K562 (cell line): ENCODE results near the gene SPTLC1. TPM values are rescaled to one million over a fixed set of nuclear protein-coding genes. Genes with fewer than 3 reads are reported as not detected.

Source experiments
- ATAC-seq: fragments of 200-7000 bp; cut with Tn5 transposase; 3 replicates; pipeline ENCODE4 v1.9.1; 2020; ENCODE audit warnings: moderate library complexity
- BruUV-seq: library from RNA; stranded (reverse); fragments of 400-500 nt; replicated peaks from 2 replicates; lab custom pipeline; 2021; lab: Mats Ljungman, UMichigan
- CTCF ChIA-PET: fragments of 300-600 bp; formaldehyde crosslinking; extraction: SDS; loops from one replicate; lab custom pipeline; 2021; ENCODE audit warnings: low intra/inter-chr PET ratio; lab: Yijun Ruan, JAX
- POLR2A ChIA-PET: fragments of 300-600, 350-650 bp; sonication (Branson Sonifier 250); formaldehyde crosslinking; extraction: SDS; loops from one replicate; lab custom pipeline; 2021; ENCODE audit warnings: antibody characterized with exemption, inconsistent platforms; lab: Yijun Ruan, JAX
- DNase-seq, 4 experiments: peaks; one replicate each; pipeline versions ENCODE4 v3.0.0 to v3.0.0-alpha.2; 2011 to 2018; ENCODE audit warnings: low spot score in 3 of 4, mixed read lengths in 3 of 4; ENCODE audit errors: extremely low read depth in 1 of 4
- FAIRE-seq: peaks from 2 replicates; lab custom pipeline; 2011; peaks lifted over from hg19 to GRCh38; lab: Jason Lieb, UNC
- H2AFZ ChIP-seq: 2 replicates; pipeline ENCODE4 v1.6.0; 2011; ENCODE audit warnings: low read depth, low read length, control low read depth, inconsistent platforms
- H3K27ac ChIP-seq: fragments of 200-600 bp; 3 replicates; pipeline ENCODE4 v1.8.0; 2011; ENCODE audit warnings: low read depth, mild to moderate bottlenecking, control low read depth, inconsistent platforms, low read length, moderate library complexity, mixed read lengths; ENCODE audit errors: extremely low read depth
- H3K27me3 ChIP-seq, 2 experiments: fragments of 300-600 bp in 1 of 2; 2 replicates in 1 of 2; 3 replicates in 1 of 2; pipeline versions ENCODE4 v1.6.0 to v1.8.0; 2011; ENCODE audit warnings: inconsistent platforms in 2 of 2, low read length in 2 of 2, mild to moderate bottlenecking in 1 of 2, mixed read lengths in 1 of 2, moderate library complexity in 1 of 2; ENCODE audit not compliant: control insufficient read depth in 2 of 2, insufficient read depth in 2 of 2
- H3K36me3 ChIP-seq: fragments of 300-600 bp; 3 replicates; pipeline ENCODE4 v1.8.0; 2011; ENCODE audit warnings: mild to moderate bottlenecking, low read length, inconsistent platforms; ENCODE audit not compliant: control insufficient read depth, insufficient read depth
- H3K4me1 ChIP-seq, 2 experiments: fragments of 200-600 bp in 1 of 2; replicated peaks in 1 of 2; 2 replicates in 1 of 2; 3 replicates in 1 of 2; pipeline versions ENCODE4 v1.5.1 to v1.8.0; 2011; ENCODE audit warnings: inconsistent platforms in 2 of 2, low read length in 2 of 2, mild to moderate bottlenecking in 1 of 2, mixed read lengths in 1 of 2, moderate library complexity in 1 of 2; ENCODE audit not compliant: control insufficient read depth in 2 of 2, insufficient read depth in 2 of 2
- H3K4me2 ChIP-seq: 2 replicates; pipeline ENCODE4 v1.6.1; 2011; ENCODE audit warnings: low read length, control low read depth, inconsistent platforms, mixed read lengths; ENCODE audit not compliant: insufficient read depth
- H3K4me3 ChIP-seq: fragments of 200-600 bp; sonication (generic), shearing (Covaris generic); 2 replicates; pipeline ENCODE4 v1.5.1; 2016; ENCODE audit warnings: control low read depth, inconsistent platforms
- H3K79me2 ChIP-seq: fragments of 200-600 bp; 3 replicates; pipeline ENCODE4 v1.8.0; 2011; ENCODE audit warnings: low read length, inconsistent platforms; ENCODE audit not compliant: control insufficient read depth, insufficient read depth
- H3K9ac ChIP-seq, 2 experiments: 2 replicates each; pipeline versions ENCODE4 v1.6.0 to v1.6.1; 2011; ENCODE audit warnings: low read depth in 2 of 2, low read length in 2 of 2, control low read depth in 1 of 2, inconsistent platforms in 1 of 2, mild to moderate bottlenecking in 1 of 2, mixed read lengths in 1 of 2; ENCODE audit not compliant: insufficient read depth in 1 of 2
- H3K9me1 ChIP-seq: one replicate; pipeline ENCODE4 v1.6.0; 2011; ENCODE audit warnings: inconsistent platforms, mild to moderate bottlenecking, low read length, moderate library complexity; ENCODE audit not compliant: control insufficient read depth, insufficient read depth
- H3K9me3 ChIP-seq: replicated peaks from 2 replicates; pipeline ENCODE4 v1.5.1; 2011; ENCODE audit warnings: low read depth, low read length, inconsistent platforms; ENCODE audit not compliant: control insufficient read depth, insufficient read depth
- H4K20me1 ChIP-seq: replicated peaks from 2 replicates; pipeline ENCODE4 v1.6.1; 2011; ENCODE audit warnings: low read length, inconsistent platforms, mixed read lengths; ENCODE audit not compliant: control insufficient read depth, insufficient read depth
- DACH1 ChIP-seq: fragments of 450-650 bp; IDR thresholded peaks from 2 replicates; pipeline ENCODE4 v1.6.1; 2018; ENCODE audit not compliant: partially characterized antibody
- EP400 ChIP-seq: fragments of 450-650 bp; IDR thresholded peaks from 2 replicates; pipeline ENCODE4 v1.6.1; 2017; ENCODE audit warnings: antibody characterized with exemption, mild to moderate bottlenecking, moderate library complexity
- HMBOX1 ChIP-seq: sonication (generic); IDR thresholded peaks from 2 replicates; pipeline ENCODE4 v1.6.1; 2016
- HOMEZ ChIP-seq: fragments of 250-450 bp; sonication (Bioruptor Pico); IDR thresholded peaks from 2 replicates; pipeline ENCODE4 v1.4.0; 2020; ENCODE audit warnings: mild to moderate bottlenecking, moderate library complexity
- MCM5 ChIP-seq: fragments of 450-650 bp; IDR thresholded peaks from 2 replicates; pipeline ENCODE4 v1.6.1; 2016; ENCODE audit warnings: low read depth
- RNF219 ChIP-seq: fragments of 250-450 bp; sonication (Bioruptor Pico); IDR thresholded peaks from 2 replicates; pipeline ENCODE4 v1.5.0; 2022; ENCODE audit warnings: mild to moderate bottlenecking
- RUNX1 ChIP-seq: sonication (generic); IDR thresholded peaks from 2 replicates; pipeline ENCODE4 v1.6.1; 2016; ENCODE audit warnings: antibody characterized with exemption, low read depth
- SLC30A9 ChIP-seq: fragments of 250-450 bp; sonication (Bioruptor Pico); IDR thresholded peaks from 2 replicates; pipeline ENCODE4 v1.8.0; 2022; ENCODE audit warnings: mild to moderate bottlenecking, moderate library complexity
- TFAM ChIP-seq: fragments of 250-450 bp; sonication (Bioruptor Pico); conservative IDR thresholded peaks from 2 replicates; pipeline ENCODE4 v1.5.0; 2021; ENCODE audit warnings: mild to moderate bottlenecking, moderate library complexity
- TRIM24 ChIP-seq, 2 experiments: fragments of 450-650 bp; IDR thresholded peaks; 2 replicates each; pipeline ENCODE4 v1.6.1; 2016
- ZFP30 ChIP-seq: fragments of 250-450 bp; sonication (Bioruptor Pico); IDR thresholded peaks from 2 replicates; pipeline ENCODE4 v1.8.0; 2022; ENCODE audit warnings: moderate library complexity, mild to moderate bottlenecking, inconsistent platforms, borderline replicate concordance
- ZNF140 ChIP-seq: fragments of 250-450 bp; sonication (Bioruptor Pico); IDR thresholded peaks from 2 replicates; pipeline ENCODE4 v1.8.0; 2021; ENCODE audit warnings: moderate library complexity, mild to moderate bottlenecking, inconsistent platforms
- ZNF277 ChIP-seq: fragments of 250-450 bp; sonication (Bioruptor Pico); IDR thresholded peaks from 2 replicates; pipeline ENCODE4 v1.8.0; 2022; ENCODE audit warnings: inconsistent platforms, mild to moderate bottlenecking, moderate library complexity, borderline replicate concordance
- ZNF280A ChIP-seq: fragments of 450-650 bp; IDR thresholded peaks from 2 replicates; pipeline ENCODE4 v1.6.1; 2018; ENCODE audit warnings: mild to moderate bottlenecking, low read depth; ENCODE audit not compliant: partially characterized antibody
- ZNF3 ChIP-seq: fragments of 250-450 bp; sonication (Bioruptor Pico); IDR thresholded peaks from 2 replicates; pipeline ENCODE4 v1.5.0; 2021; ENCODE audit warnings: mild to moderate bottlenecking, moderate library complexity
- WGBS: fragments of 100-300 bp; shearing (Covaris generic); methylation state at CpG from one replicate; pipeline ENCODE4 v1.1.6; 2016; ENCODE audit warnings: low coverage, mixed read lengths; ENCODE audit not compliant: insufficient coverage; ENCODE audit errors: missing lambda C conversion rate; 5-methylcytosine and 5-hydroxymethylcytosine counted together
- in situ Hi-C: fragments of 300-500 bp; cut with MboI; formaldehyde crosslinking; loops from 4 replicates; pipeline ENCODE4 v1.15.0; 2018; ENCODE audit warnings: inconsistent platforms, mixed read lengths
- intact Hi-C: fragments of 100-400 bp; cut with micrococcal nuclease; formaldehyde crosslinking; loops from 2 replicates; pipeline ENCODE4 v1.14.2; 2022
- polyA plus RNA-seq, 8 experiments: library from polyadenylated mRNA; depleted of rRNA in 4 of 8; stranded (reverse) in 5 of 8; unstranded in 3 of 8; fragments of >200 nt; fragmentation: Nextera tagmentation in 2 of 8; fragmentation: Illumina TruSeq in 1 of 8; extraction: Ambion mirVana in 2 of 8; extraction: Trizol in 1 of 8; gene quantifications; 2 replicates each; pipeline versions ENCODE4 v1.2.1 to v1.2.3, GENCODE V29; 2011 to 2014; ENCODE audit warnings: inconsistent platforms in 1 of 8, missing spikeins in 1 of 8
- total RNA-seq, 7 experiments: library from RNA; depleted of rRNA in 6 of 7; stranded (reverse); fragments of >200 nt in 6 of 7; fragmentation: Illumina TruSeq in 2 of 7; extraction: Trizol in 2 of 7; gene quantifications; 2 replicates each; pipeline versions ENCODE4 v1.2.1 to v1.2.3, GENCODE V29; 2011 to 2021; ENCODE audit warnings: low replicate concordance in 1 of 7

Gene SPTLC1
- total and polyA plus RNA-seq, 9 of the 15 experiments (the other 6 are each of a cell fraction or from before 2014, with no cell fraction given): 58.8 to 125 (median 84.5) TPM

- Histone ChIP-seq H3K36me3 (no peaks in the 10 kb centered on the region), H3K27ac (no peak overlapping the region), H3K9me1 (peaks cover 4% of the 10 kb centered on the region), H3K79me2 (no peaks in the 10 kb centered on the region), H2AFZ (no peak overlapping the region), H3K4me2 (no peak overlapping the region), H3K9ac (no peak overlapping the region; a peak in 1 of 4 replicates), H3K27me3 (peaks cover 15 to 27% of the 10 kb centered on the region in 2 experiments; a peak in 4 of 5 replicates), H4K20me1 (no peaks in the 10 kb centered on the region), H3K4me1 (peaks cover 0 to 6% of the 10 kb centered on the region in 2 experiments; a peak in 2 of 5 replicates), H3K9me3 (no peaks in the 10 kb centered on the region), H3K4me3 (no peak overlapping the region)
- FAIRE-seq (no peak), ATAC-seq (no peak; the same call in 2 of the 3 replicates), DNase-seq (no peak)
- no TSS peak for BruUV-seq
- 27% methylated on average over 26 of the region's 31 CpGs for WGBS
- POLR2A ChIA-PET: interaction anchor here (0.6 to 0.8 kb wide), 3 partner anchors 9 to 245 kb away, joined by 3 read pairs; no protein-coding TSS in a partner anchor
- in situ Hi-C loops (no loop called here), intact Hi-C loops (no loop called here)
- CTCF ChIA-PET: no interaction called here
- no peak for TF ChIP-seq ZNF140 (CRISPR knock-in tag)
- no peak for TF ChIP-seq ZNF277 (CRISPR knock-in tag)
- TF ChIP-seq ZNF3 (CRISPR knock-in tag): no peak
- no peak for TF ChIP-seq TFAM (CRISPR knock-in tag)
- no peak for TF ChIP-seq RUNX1
- TF ChIP-seq SLC30A9: no peak
- TF ChIP-seq HOMEZ (CRISPR knock-in tag): no peak
- TF ChIP-seq EP400: no peak
- no peak for TF ChIP-seq HMBOX1
- no peak for TF ChIP-seq DACH1
- TF ChIP-seq TRIM24 (IDR thresholded peaks at IDR 0.05): no peak
- no peak for TF ChIP-seq RNF219
- no peak for TF ChIP-seq ZNF280A
- TF ChIP-seq MCM5: no peak
- no peak for TF ChIP-seq ZFP30 (CRISPR knock-in tag)
Observed at GRCh38 chr9:92003308-92004044, 111.7 kb downstream of the SPTLC1 start.
